ENCODE measurements around the gene TTK. TPM values are rescaled to one million over a fixed set of nuclear protein-coding genes. Genes with fewer than 3 reads are reported as not detected.

The TTK gene
- total and polyA plus RNA-seq, 2 donors from 2014 or later: 0.13 to 0.79 TPM

DNA sequence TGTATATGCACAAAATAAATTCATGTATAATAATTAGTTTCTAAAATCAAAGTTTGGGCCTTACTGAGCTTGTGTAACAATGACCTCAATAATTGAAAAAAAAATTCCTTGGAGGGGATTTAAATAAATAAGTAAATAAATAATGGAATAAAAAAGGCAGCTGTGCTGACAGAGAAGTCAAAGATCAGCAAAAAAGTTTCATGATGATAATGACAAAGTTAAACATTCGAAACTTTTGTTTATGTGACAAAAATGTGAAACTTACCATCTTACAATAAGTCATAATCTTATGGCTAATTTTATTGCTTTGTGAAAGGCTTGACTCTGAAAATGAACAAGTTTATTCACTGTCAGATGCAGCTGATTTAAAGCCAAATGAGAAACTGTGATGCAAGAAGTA, 3.1 kb upstream of the TTK start:
- TF ChIP-seq, protein P1, sequence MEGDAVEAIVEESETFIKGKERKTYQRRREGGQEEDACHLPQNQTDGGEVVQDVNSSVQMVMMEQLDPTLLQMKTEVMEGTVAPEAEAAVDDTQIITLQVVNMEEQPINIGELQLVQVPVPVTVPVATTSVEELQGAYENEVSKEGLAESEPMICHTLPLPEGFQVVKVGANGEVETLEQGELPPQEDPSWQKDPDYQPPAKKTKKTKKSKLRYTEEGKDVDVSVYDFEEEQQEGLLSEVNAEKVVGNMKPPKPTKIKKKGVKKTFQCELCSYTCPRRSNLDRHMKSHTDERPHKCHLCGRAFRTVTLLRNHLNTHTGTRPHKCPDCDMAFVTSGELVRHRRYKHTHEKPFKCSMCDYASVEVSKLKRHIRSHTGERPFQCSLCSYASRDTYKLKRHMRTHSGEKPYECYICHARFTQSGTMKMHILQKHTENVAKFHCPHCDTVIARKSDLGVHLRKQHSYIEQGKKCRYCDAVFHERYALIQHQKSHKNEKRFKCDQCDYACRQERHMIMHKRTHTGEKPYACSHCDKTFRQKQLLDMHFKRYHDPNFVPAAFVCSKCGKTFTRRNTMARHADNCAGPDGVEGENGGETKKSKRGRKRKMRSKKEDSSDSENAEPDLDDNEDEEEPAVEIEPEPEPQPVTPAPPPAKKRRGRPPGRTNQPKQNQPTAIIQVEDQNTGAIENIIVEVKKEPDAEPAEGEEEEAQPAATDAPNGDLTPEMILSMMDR (IDR thresholded peaks at IDR 0.05; ENCODE audit: borderline replicate concordance, extremely low read depth, insufficient read depth): no peak
- Histone ChIP-seq H3K9me3 (ENCODE audit: control insufficient read depth in 2 of 3, insufficient read depth in 1 of 3, low read length in 3 of 3) (no peaks in the 10 kb centered on the region), H3K36me3 (ENCODE audit: control insufficient read depth in 2 of 3, insufficient read depth in 3 of 3, low read length in 3 of 3) (no peaks in the 10 kb centered on the region), H3K9ac (ENCODE audit: low read length in 3 of 3) (no peak overlapping the region), H3K27ac (ENCODE audit: low read depth in 2 of 2, low read length in 2 of 2) (no peak overlapping the region), H3K4me1 (ENCODE audit: control insufficient read depth in 2 of 3, insufficient read depth in 2 of 3, low read depth in 1 of 3, low read length in 3 of 3) (peaks cover 0 to 6% (median 4%) of the 10 kb centered on the region in 3 donors), H3K27me3 (ENCODE audit: control insufficient read depth, insufficient read depth, low read length) (no peaks in the 10 kb centered on the region), H3K4me3 (ENCODE audit: low read length in 3 of 3) (no peak overlapping the region)
- no peak for FAIRE-seq
- intact Hi-C loops (cut with DNase I): no loop called here
- no peak for DNase-seq

DNA sequence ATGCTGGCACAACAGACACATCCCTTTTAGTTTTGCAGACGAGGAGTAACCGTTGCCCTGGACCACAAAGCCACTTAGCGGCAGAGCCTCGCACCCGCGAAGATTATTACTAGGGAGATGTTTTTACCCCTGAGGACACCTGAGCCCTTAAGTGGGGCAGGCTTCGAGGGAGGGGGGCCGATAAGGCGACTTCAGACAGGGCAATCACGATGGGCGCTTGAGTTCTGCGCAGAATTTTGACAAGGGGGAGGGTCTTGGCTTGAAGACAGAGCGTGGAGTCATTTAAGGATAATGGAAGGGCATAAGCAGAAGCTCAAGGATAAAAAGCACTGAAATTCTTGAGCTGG, 650 bp upstream of the TTK start:
- Histone ChIP-seq H3K27me3 (ENCODE audit: control insufficient read depth, insufficient read depth, low read length) (no peaks in the 10 kb centered on the region), H3K4me1 (ENCODE audit: control insufficient read depth in 2 of 3, insufficient read depth in 2 of 3, low read depth in 1 of 3, low read length in 3 of 3) (peaks cover 0 to 6% (median 4%) of the 10 kb centered on the region in 3 donors), H3K9ac (ENCODE audit: low read length in 3 of 3) (peak overlapping the region; percentile 3 to 68 (median 56)), H3K36me3 (ENCODE audit: control insufficient read depth in 2 of 3, insufficient read depth in 3 of 3, low read length in 3 of 3) (no peaks in the 10 kb centered on the region), H3K27ac (ENCODE audit: low read depth in 2 of 2, low read length in 2 of 2) (peak overlapping the region; percentile 78 to 82), H3K4me3 (ENCODE audit: low read length in 3 of 3) (peak overlapping the region; percentile 63 to 91 (median 79)), H3K9me3 (ENCODE audit: control insufficient read depth in 2 of 3, insufficient read depth in 1 of 3, low read length in 3 of 3) (no peaks in the 10 kb centered on the region)
- TF ChIP-seq, protein P1 (IDR thresholded peaks at IDR 0.05; ENCODE audit: borderline replicate concordance, extremely low read depth, insufficient read depth): no peak
- DNase-seq (peak in 1 of 5 donors; percentile 62), FAIRE-seq (no peak)
- intact Hi-C loops (cut with DNase I): no loop called here

DNA sequence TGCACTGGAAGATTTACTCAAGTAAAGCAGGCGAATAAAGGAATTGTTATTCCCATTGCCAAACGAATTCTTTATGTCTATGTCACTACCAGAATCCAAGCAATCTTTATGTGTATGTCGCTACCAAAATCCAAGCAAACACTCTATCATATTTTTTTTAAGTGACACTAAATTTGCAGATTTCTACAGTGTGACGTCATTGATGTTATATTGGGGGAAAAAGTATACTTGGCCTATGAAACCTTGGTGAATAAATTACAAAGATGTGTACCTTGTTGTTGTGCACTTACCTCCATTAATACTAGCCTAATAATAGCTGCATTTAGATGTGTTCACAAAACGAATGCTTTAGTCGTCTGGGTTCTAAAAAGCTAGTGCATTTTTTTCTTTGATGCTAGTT, 957 bp downstream of the TTK start:
- Histone ChIP-seq H3K9me3 (ENCODE audit: control insufficient read depth in 2 of 3, insufficient read depth in 1 of 3, low read length in 3 of 3) (no peaks in the 10 kb centered on the region), H3K4me1 (ENCODE audit: control insufficient read depth in 2 of 3, insufficient read depth in 2 of 3, low read depth in 1 of 3, low read length in 3 of 3) (peaks cover 0 to 6% (median 4%) of the 10 kb centered on the region in 3 donors), H3K27me3 (ENCODE audit: control insufficient read depth, insufficient read depth, low read length) (no peaks in the 10 kb centered on the region), H3K27ac (ENCODE audit: low read depth in 2 of 2, low read length in 2 of 2) (no peak overlapping the region), H3K36me3 (ENCODE audit: control insufficient read depth in 2 of 3, insufficient read depth in 3 of 3, low read length in 3 of 3) (no peaks in the 10 kb centered on the region), H3K9ac (ENCODE audit: low read length in 3 of 3) (no peak overlapping the region), H3K4me3 (ENCODE audit: low read length in 3 of 3) (no peak overlapping the region)
- TF ChIP-seq, protein P1 (IDR thresholded peaks at IDR 0.05; ENCODE audit: borderline replicate concordance, extremely low read depth, insufficient read depth): no peak
- DNase-seq (no peak), FAIRE-seq (no peak)
- intact Hi-C loops (cut with DNase I): no loop called here

DNA sequence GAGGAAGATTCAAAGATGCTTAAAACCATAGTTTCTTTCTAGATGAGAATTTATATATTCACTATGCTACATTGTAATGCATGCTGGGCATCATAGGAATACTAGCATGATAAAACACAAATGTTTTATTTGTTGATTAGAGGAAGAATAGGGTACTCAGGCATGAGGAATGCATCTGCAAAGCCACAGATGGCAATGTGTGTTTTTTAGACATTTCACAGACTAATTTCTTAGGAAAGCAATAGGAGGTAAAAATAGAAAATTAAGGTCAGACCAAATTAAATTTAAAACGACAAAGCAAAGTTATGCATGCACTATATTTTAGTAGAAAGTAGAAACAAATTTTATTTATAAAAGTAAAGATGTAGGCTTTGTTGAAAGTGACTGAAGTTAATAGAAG, 2.1 kb downstream of the TTK start:
- no peak for DNase-seq
- TF ChIP-seq, protein P1 (IDR thresholded peaks at IDR 0.05; ENCODE audit: borderline replicate concordance, extremely low read depth, insufficient read depth): no peak
- no peaks in the 10 kb centered on the region for H3K27me3 ChIP-seq (ENCODE audit: control insufficient read depth, insufficient read depth, low read length)
- intact Hi-C loops (cut with DNase I): no loop called here
- no peak overlapping the region for H3K27ac ChIP-seq (ENCODE audit: low read depth in 2 of 2, low read length in 2 of 2)
- H3K9me3 ChIP-seq (ENCODE audit: control insufficient read depth in 2 of 3, insufficient read depth in 1 of 3, low read length in 3 of 3): no peaks in the 10 kb centered on the region
- H3K9ac ChIP-seq (ENCODE audit: low read length in 3 of 3): no peak overlapping the region
- no peaks in the 10 kb centered on the region for H3K36me3 ChIP-seq (ENCODE audit: control insufficient read depth in 2 of 3, insufficient read depth in 3 of 3, low read length in 3 of 3)
- FAIRE-seq: no peak
- no peak overlapping the region for H3K4me3 ChIP-seq (ENCODE audit: low read length in 3 of 3)
- peaks cover 0 to 6% (median 4%) of the 10 kb centered on the region in 3 donors for H3K4me1 ChIP-seq (ENCODE audit: control insufficient read depth in 2 of 3, insufficient read depth in 2 of 3, low read depth in 1 of 3, low read length in 3 of 3)
